Heart left ventricle (tissue), 13 donors: ENCODE data around the gene CTDP1.

ENCODE experiments used
- POLR2A ChIP-seq, 2 donors: fragments of 450-650 bp; IDR thresholded peaks; one replicate each; pipeline ENCODE4 v1.6.1; 2017; ENCODE audit warnings: antibody characterized with exemption in 2 of 2, mild to moderate bottlenecking in 2 of 2, moderate library complexity in 2 of 2
- TF ChIP-seq, protein P1 (sequence below), 12 donors: fragments of 200-600 bp; sonication (generic) in 4 of 12; IDR thresholded peaks; one replicate each; pipeline versions ENCODE4 v1.5.0 to v1.8.0; 2018 to 2022; ENCODE audit warnings: antibody characterized with exemption in 12 of 12, mild to moderate bottlenecking in 5 of 12
- donor health status: ischemic (EF 13 %, LVEDD 7.1; RV severe dilation, severe dysfunction).
- donor health status: DM: no; HTN: yes; CAD: no.
- donor health status: DM: no; HTN: no; CAD: no.
- donor health status: ischemic (EF 25% LVEDD 6.9; RV normal size, moderate dysfunction).
- donor health status: ischemic (EF 25% LVEDD 5.7; RV mildly dilated, moderate dysfunction).
- donor health status: ischemic (EF 35%, LVEDD 5.7; RV mildly dilated, moderate dysfunction).
- donor health status: nonischemic (EF 11% LVEDD 7.7; RV severe dilation, severe dysfunction).
- donor health status: DM: yes; HTN: yes; CAD: no.
- donor health status: PGD.
- donor health status: ischemic (EF 29% LVEDD 5.4; RV normal size, mild dysfunction).
- donor health status: nonischemic (EF 23%, LVEDD 6.1; RV moderate dilation, normal function).

GRCh38 chr18:79639072-79639829 is 40.4 kb upstream of the CTDP1 start:
- TF ChIP-seq, protein P1, sequence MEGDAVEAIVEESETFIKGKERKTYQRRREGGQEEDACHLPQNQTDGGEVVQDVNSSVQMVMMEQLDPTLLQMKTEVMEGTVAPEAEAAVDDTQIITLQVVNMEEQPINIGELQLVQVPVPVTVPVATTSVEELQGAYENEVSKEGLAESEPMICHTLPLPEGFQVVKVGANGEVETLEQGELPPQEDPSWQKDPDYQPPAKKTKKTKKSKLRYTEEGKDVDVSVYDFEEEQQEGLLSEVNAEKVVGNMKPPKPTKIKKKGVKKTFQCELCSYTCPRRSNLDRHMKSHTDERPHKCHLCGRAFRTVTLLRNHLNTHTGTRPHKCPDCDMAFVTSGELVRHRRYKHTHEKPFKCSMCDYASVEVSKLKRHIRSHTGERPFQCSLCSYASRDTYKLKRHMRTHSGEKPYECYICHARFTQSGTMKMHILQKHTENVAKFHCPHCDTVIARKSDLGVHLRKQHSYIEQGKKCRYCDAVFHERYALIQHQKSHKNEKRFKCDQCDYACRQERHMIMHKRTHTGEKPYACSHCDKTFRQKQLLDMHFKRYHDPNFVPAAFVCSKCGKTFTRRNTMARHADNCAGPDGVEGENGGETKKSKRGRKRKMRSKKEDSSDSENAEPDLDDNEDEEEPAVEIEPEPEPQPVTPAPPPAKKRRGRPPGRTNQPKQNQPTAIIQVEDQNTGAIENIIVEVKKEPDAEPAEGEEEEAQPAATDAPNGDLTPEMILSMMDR (IDR thresholded peaks at IDR 0.05): peak in 2 of 12 donors; percentile 5 to 20
- no peak for TF ChIP-seq POLR2A (IDR thresholded peaks at IDR 0.05)
